BJ (cell line): ENCODE measurements around the gene CCL8. TPM values are rescaled to one million over a fixed set of nuclear protein-coding genes. Genes with fewer than 3 reads are reported as not detected.

Experiments used
- CTCF ChIA-PET: fragments of 350-600 bp; formaldehyde crosslinking; extraction: SDS; loops from one replicate; lab custom pipeline; 2021; ENCODE audit warnings: antibody characterized with exemption, inconsistent platforms; lab: Yijun Ruan, JAX
- POLR2A ChIA-PET: fragments of 300-600 bp; sonication (Branson Sonifier 250); formaldehyde crosslinking; extraction: SDS; loops from one replicate; lab custom pipeline; 2021; ENCODE audit warnings: antibody characterized with exemption; lab: Charles Lee
- DNase-seq: peaks from one replicate; pipeline ENCODE4 v3.0.0-alpha.2; 2011; ENCODE audit warnings: low read depth
- H3K27me3 ChIP-seq: 2 replicates; pipeline ENCODE4 v1.6.0; 2011; ENCODE audit warnings: low read length; ENCODE audit not compliant: control insufficient read depth, insufficient read depth
- H3K36me3 ChIP-seq: 2 replicates; pipeline ENCODE4 v1.5.1; 2011; ENCODE audit warnings: low read length; ENCODE audit not compliant: control insufficient read depth, insufficient read depth
- H3K4me3 ChIP-seq: 2 replicates; pipeline ENCODE4 v1.5.1; 2011; ENCODE audit warnings: low read depth, mild to moderate bottlenecking, control low read depth, low read length
- CTCF ChIP-seq: IDR thresholded peaks from 2 replicates; pipeline ENCODE4 v1.5.1; 2011; ENCODE audit warnings: low read depth, mild to moderate bottlenecking, control low read depth, inconsistent platforms, low read length, moderate library complexity; ENCODE audit not compliant: insufficient read depth
- polyA plus RNA-seq: library from polyadenylated mRNA; depleted of rRNA; stranded (reverse); fragments of >200 nt; gene quantifications from 2 replicates; pipeline ENCODE4 v1.2.3, GENCODE V29; 2011

Gene CCL8
- polyA plus RNA-seq, 1 experiment: 0.10 TPM

GRCh38 chr17:34285286-34285792 is 33.9 kb upstream of the CCL8 start, which contains the start of gene CCL11:
Gene CCL11 (plus strand): TSS chr17:34285742. CDS start chr17:34285809, 67 bp downstream.
- POLR2A ChIA-PET: interaction anchor here (0.6 kb wide), 1 partner anchor 15 kb away, joined by 3 read pairs; no protein-coding TSS in a partner anchor
- no peaks in the 10 kb centered on the region for H3K36me3 ChIP-seq
- no peak for DNase-seq
- peaks cover 10% of the 10 kb centered on the region for H3K27me3 ChIP-seq
- TF ChIP-seq CTCF: no peak
- CTCF ChIA-PET: interaction anchor here (0.6 to 1.9 kb wide), 4 partner anchors 9 to 85 kb away, joined by 3 to 7 read pairs (median 4); partner anchors contain the start of gene CCL7
- H3K4me3 ChIP-seq: no peak within 1 kb of the TSS

- Histone ChIP-seq H3K27me3 (peaks cover 10% of the 10 kb centered on the region), H3K36me3 (no peaks in the 10 kb centered on the region), H3K4me3 (no peak overlapping the region)
- no peak for TF ChIP-seq CTCF
- ChIA-PET POLR2A (no interaction called here), CTCF (interaction anchor here (1.3 kb wide), 1 partner anchor 74 kb away, joined by 4 read pairs; no protein-coding TSS in a partner anchor)
- no peak for DNase-seq
Observed at GRCh38 chr17:34287875-34288274, 31.4 kb upstream of the CCL8 start.

- ChIA-PET CTCF (interaction anchor here (0.6 to 1.0 kb wide), 2 partner anchors 23 to 71 kb away, joined by 3 read pairs; no protein-coding TSS in a partner anchor), POLR2A (no interaction called here)
- TF ChIP-seq CTCF: no peak
- H3K27me3 ChIP-seq: peaks cover 8% of the 10 kb centered on the region
- DNase-seq: no peak
- no peak overlapping the region for H3K4me3 ChIP-seq
- H3K36me3 ChIP-seq: no peaks in the 10 kb centered on the region
Observed at GRCh38 chr17:34290586-34290985, 28.6 kb upstream of the CCL8 start.

GRCh38 chr17:34291721-34292348 is 27.4 kb upstream of the CCL8 start:
- POLR2A ChIA-PET: no interaction called here
- CTCF ChIA-PET: no interaction called here
- TF ChIP-seq CTCF: no peak
- Histone ChIP-seq H3K36me3 (no peaks in the 10 kb centered on the region), H3K4me3 (no peak overlapping the region), H3K27me3 (peaks cover 3% of the 10 kb centered on the region)
- DNase-seq: no peak

- CTCF ChIA-PET: interaction anchor here (4.2 to 13.6 kb wide), 2 partner anchors 62 to 97 kb away, joined by 39 to 176 read pairs; partner anchors contain the start of gene CCL1
- POLR2A ChIA-PET: no interaction called here
- TF ChIP-seq CTCF: no peak
- Histone ChIP-seq H3K27me3 (no peaks in the 10 kb centered on the region), H3K4me3 (no peak overlapping the region), H3K36me3 (no peaks in the 10 kb centered on the region)
- no peak for DNase-seq
Observed at GRCh38 chr17:34299027-34299426, 20.2 kb upstream of the CCL8 start.
